GM12878 (cell line): Measurements from ENCODE around the gene ZSCAN26. TPM values are rescaled to one million over a fixed set of nuclear protein-coding genes. Genes with fewer than 3 reads are reported as not detected.

Source experiments
- ATAC-seq: fragments of 200-7000 bp; cut with Tn5 transposase; 3 replicates; pipeline ENCODE4 v1.9.1; 2020; ENCODE audit warnings: mild to moderate bottlenecking, moderate library complexity
- BruUV-seq: library from RNA; stranded (reverse); fragments of 400-500 nt; replicated peaks from 2 replicates; lab custom pipeline; 2021; lab: Mats Ljungman, UMichigan
- CTCF ChIA-PET: fragments of 300-600 bp; sonication (Branson Sonifier 250); formaldehyde crosslinking; extraction: SDS; loops from one replicate; lab custom pipeline; 2021; ENCODE audit warnings: inconsistent platforms; lab: Yijun Ruan, JAX
- POLR2A ChIA-PET: fragments of 350-600 bp; formaldehyde crosslinking; extraction: SDS; loops from one replicate; lab custom pipeline; 2021; ENCODE audit warnings: inconsistent platforms; lab: Charles Lee
- RAD21 ChIA-PET: fragments of 300-600 bp; sonication (Branson Sonifier 250); formaldehyde crosslinking; loops from one replicate; lab custom pipeline; 2023; ENCODE audit warnings: antibody characterized with exemption; ENCODE audit not compliant: unreplicated experiment; lab: Charles Lee
- SMC1A ChIA-PET: fragments of 300-600 bp; sonication (Branson Sonifier 250); formaldehyde crosslinking; loops from one replicate; lab custom pipeline; 2023; ENCODE audit not compliant: unreplicated experiment, uncharacterized antibody; lab: Charles Lee
- DNase-seq: peaks from one replicate; pipeline ENCODE4 v3.0.0-alpha.2; 2011; ENCODE audit warnings: low read depth, low spot score
- FAIRE-seq: peaks from 3 replicates; lab custom pipeline; 2011; peaks lifted over from hg19 to GRCh38; lab: Jason Lieb, UNC
- H2AFZ ChIP-seq: 2 replicates; pipeline ENCODE4 v1.6.0; 2011; ENCODE audit warnings: low read depth, low read length, control low read depth; ENCODE audit not compliant: control insufficient read depth
- H3K27ac ChIP-seq: 2 replicates; pipeline ENCODE4 v1.5.1; 2011; ENCODE audit warnings: control low read depth; ENCODE audit not compliant: control insufficient read depth, insufficient read depth
- H3K27me3 ChIP-seq, 2 experiments: replicated peaks in 1 of 2; 2 replicates each; pipeline versions ENCODE4 v1.6.0 to v1.6.1; 2011; ENCODE audit warnings: low read length in 1 of 2; ENCODE audit not compliant: control insufficient read depth in 2 of 2, insufficient read depth in 2 of 2
- H3K36me3 ChIP-seq, 2 experiments: 2 replicates each; pipeline ENCODE4 v1.5.1; 2011; ENCODE audit warnings: low read length in 1 of 2; ENCODE audit not compliant: control insufficient read depth in 2 of 2, insufficient read depth in 2 of 2
- H3K4me1 ChIP-seq: 2 replicates; pipeline ENCODE4 v1.6.1; 2011; ENCODE audit warnings: mild to moderate bottlenecking, low read length, moderate library complexity, mixed read lengths; ENCODE audit not compliant: control insufficient read depth, insufficient read depth
- H3K4me2 ChIP-seq: 2 replicates; pipeline ENCODE4 v1.6.0; 2011; ENCODE audit warnings: control low read depth; ENCODE audit not compliant: control insufficient read depth, insufficient read depth
- H3K4me3 ChIP-seq: fragments of 200-600 bp; sonication (generic); 2 replicates; pipeline ENCODE4 v1.5.1; 2016
- H3K79me2 ChIP-seq: 2 replicates; pipeline ENCODE4 v1.6.0; 2011; ENCODE audit warnings: low read length; ENCODE audit not compliant: control insufficient read depth, insufficient read depth
- H3K9ac ChIP-seq: 2 replicates; pipeline ENCODE4 v1.8.0; 2011; ENCODE audit warnings: low read length, control low read depth, mixed read lengths; ENCODE audit not compliant: control insufficient read depth, insufficient read depth
- H3K9me3 ChIP-seq: replicated peaks from 3 replicates; pipeline ENCODE4 v1.5.1; 2011; ENCODE audit warnings: mild to moderate bottlenecking, low read length; ENCODE audit not compliant: control insufficient read depth, insufficient read depth
- H4K20me1 ChIP-seq: 2 replicates; pipeline ENCODE4 v1.6.0; 2011; ENCODE audit not compliant: control insufficient read depth, insufficient read depth
- ATF2 ChIP-seq: IDR thresholded peaks from 2 replicates; pipeline ENCODE4 v1.6.1; 2012; ENCODE audit warnings: low read length, inconsistent platforms
- ATF3 ChIP-seq: IDR thresholded peaks from 2 replicates; pipeline ENCODE4 v1.6.1; 2011; ENCODE audit warnings: low read depth, mild to moderate bottlenecking, low read length, moderate library complexity, borderline replicate concordance; ENCODE audit errors: extremely low read depth
- LARP7 ChIP-seq: fragments of 450-650 bp; IDR thresholded peaks from 2 replicates; pipeline ENCODE4 v1.6.1; 2017; ENCODE audit warnings: mild to moderate bottlenecking
- MEF2A ChIP-seq: IDR thresholded peaks from 2 replicates; pipeline ENCODE4 v1.6.1; 2011; ENCODE audit warnings: low read depth, mild to moderate bottlenecking, low read length, moderate library complexity; ENCODE audit not compliant: insufficient read depth
- MTA2 ChIP-seq: fragments of 450-650 bp; IDR thresholded peaks from 2 replicates; pipeline ENCODE4 v1.6.1; 2016; ENCODE audit warnings: low read depth, mild to moderate bottlenecking, moderate library complexity
- MYC ChIP-seq: IDR thresholded peaks from 2 replicates; pipeline ENCODE4 v1.6.1; 2011; ENCODE audit warnings: mild to moderate bottlenecking, low read length, moderate library complexity, inconsistent platforms; ENCODE audit not compliant: insufficient read depth, insufficient replicate concordance, insufficient read length, severe bottlenecking
- POU2F2 ChIP-seq: IDR thresholded peaks from 3 replicates; pipeline ENCODE4 v1.6.1; 2011; ENCODE audit warnings: low read depth, mild to moderate bottlenecking, low read length, borderline replicate concordance
- SREBF2 ChIP-seq: IDR thresholded peaks from 2 replicates; pipeline ENCODE4 v1.6.1; 2012; ENCODE audit warnings: mild to moderate bottlenecking, low read length
- SUPT20H ChIP-seq: IDR thresholded peaks from 2 replicates; pipeline ENCODE4 v1.6.1; 2011; ENCODE audit warnings: low read depth, mild to moderate bottlenecking, low read length, moderate library complexity, borderline replicate concordance; ENCODE audit not compliant: control insufficient read depth
- TCF3 ChIP-seq: IDR thresholded peaks from 2 replicates; pipeline ENCODE4 v1.6.1; 2012; ENCODE audit warnings: low read depth, mild to moderate bottlenecking, low read length, borderline replicate concordance; ENCODE audit not compliant: insufficient read depth
- YY1 ChIP-seq: IDR thresholded peaks from 2 replicates; pipeline ENCODE4 v1.6.1; 2011; ENCODE audit warnings: low read depth, mild to moderate bottlenecking, low read length
- ZBTB11 ChIP-seq: fragments of 450-650 bp; formaldehyde crosslinking; IDR thresholded peaks from 2 replicates; pipeline ENCODE4 v1.5.0; 2022; ENCODE audit warnings: mild to moderate bottlenecking, missing genetic modification characterization
- WGBS: methylation state at CpG from one replicate; pipeline ENCODE4 v1.1.6; 2016; ENCODE audit warnings: low lambda C conversion rate; ENCODE audit not compliant: insufficient replicate concordance, insufficient coverage; ENCODE audit errors: missing lambda C conversion rate; 5-methylcytosine and 5-hydroxymethylcytosine counted together
- in situ Hi-C: fragments of 300-500 bp; cut with MboI; formaldehyde crosslinking; loops from 9 replicates; pipeline ENCODE4 v1.14.3; 2018; ENCODE audit warnings: mixed read lengths
- intact Hi-C: fragments of 100-400 bp; cut with micrococcal nuclease; formaldehyde crosslinking; loops from one replicate; pipeline ENCODE4 v1.14.2; 2022; ENCODE audit not compliant: unreplicated experiment
- polyA plus RNA-seq, 11 experiments: library from polyadenylated mRNA; depleted of rRNA in 4 of 11; unstranded in 6 of 11; stranded (reverse) in 5 of 11; fragments of >200 nt; fragmentation: Nextera tagmentation in 4 of 11; fragmentation: Illumina TruSeq in 1 of 11; extraction: Ambion mirVana in 4 of 11; extraction: Trizol in 1 of 11; gene quantifications; 1 replicate in 1 of 11; 2 replicates in 10 of 11; pipeline versions ENCODE4 v1.2.1 to v1.2.3, GENCODE V29; 2011 to 2016; ENCODE audit warnings: inconsistent platforms in 2 of 11, missing spikeins in 2 of 11, low read depth in 1 of 11
- total RNA-seq, 4 experiments: library from RNA; depleted of rRNA in 3 of 4; stranded (reverse); fragments of >200 nt in 3 of 4; fragmentation: Illumina TruSeq in 1 of 4; extraction: Trizol in 1 of 4; gene quantifications; 2 replicates each; pipeline versions ENCODE4 v1.2.1 to v1.2.3, GENCODE V29; 2013 to 2021
- TF ChIP-seq, protein P1 (sequence below): fragments of 450-650 bp; formaldehyde crosslinking; IDR thresholded peaks from 2 replicates; pipeline ENCODE4 v1.4.0; 2020; ENCODE audit warnings: mild to moderate bottlenecking, moderate library complexity

ZSCAN26 gene
- total and polyA plus RNA-seq, 10 of the 15 experiments (the other 5 are each of a cell fraction or from before 2014, with no cell fraction given) = 4.5 to 13.3 (median 6.5) TPM

GRCh38 chr6:28311139-28311823 is 44.3 kb downstream of the ZSCAN26 start:
- ATAC-seq = no peak
- H3K79me2 ChIP-seq = no peaks in the 10 kb centered on the region
- POLR2A ChIA-PET = no interaction called here
- CTCF ChIA-PET = interaction anchor here (1.0 to 1.2 kb wide), 2 partner anchors 11 to 28 kb away, joined by 3 read pairs; no protein-coding TSS in a partner anchor
- H3K27me3 ChIP-seq = no peaks in the 10 kb centered on the region
- SMC1A ChIA-PET = interaction anchor here (1.1 to 1.7 kb wide), 3 partner anchors 12 to 74 kb away, joined by 3 to 5 read pairs (median 4); no protein-coding TSS in a partner anchor
- H3K9ac ChIP-seq = no peak overlapping the region
- 20% methylated on average over 9 of the region's 9 CpGs for WGBS
- no peaks in the 10 kb centered on the region for H3K9me3 ChIP-seq
- no peak for DNase-seq
- in situ Hi-C loops = no loop called here
- H2AFZ ChIP-seq = no peak overlapping the region
- intact Hi-C loops = no loop called here
- FAIRE-seq = no peak
- H3K27ac ChIP-seq = no peak overlapping the region
- H4K20me1 ChIP-seq = no peaks in the 10 kb centered on the region
- RAD21 ChIA-PET = interaction anchor here (1.1 kb wide), 1 partner anchor 45 kb away, joined by 4 read pairs; no protein-coding TSS in a partner anchor
- no peaks in the 10 kb centered on the region; the same call in 1 of the 2 replicates for H3K4me1 ChIP-seq
- no peak overlapping the region for H3K4me2 ChIP-seq
- BruUV-seq = no TSS peak
- H3K36me3 ChIP-seq = no peaks in the 10 kb centered on the region
- H3K4me3 ChIP-seq = no peak overlapping the region
- TF ChIP-seq SUPT20H (no peak), ATF2 (no peak), MYC (no peak), MEF2A (no peak), SREBF2 (no peak), LARP7 (no peak), ATF3 (no peak), ZBTB11 (CRISPR knock-in tag) (no peak), TCF3 (no peak), YY1 (no peak), POU2F2 (no peak), MTA2 (no peak)
- TF ChIP-seq, protein P1, sequence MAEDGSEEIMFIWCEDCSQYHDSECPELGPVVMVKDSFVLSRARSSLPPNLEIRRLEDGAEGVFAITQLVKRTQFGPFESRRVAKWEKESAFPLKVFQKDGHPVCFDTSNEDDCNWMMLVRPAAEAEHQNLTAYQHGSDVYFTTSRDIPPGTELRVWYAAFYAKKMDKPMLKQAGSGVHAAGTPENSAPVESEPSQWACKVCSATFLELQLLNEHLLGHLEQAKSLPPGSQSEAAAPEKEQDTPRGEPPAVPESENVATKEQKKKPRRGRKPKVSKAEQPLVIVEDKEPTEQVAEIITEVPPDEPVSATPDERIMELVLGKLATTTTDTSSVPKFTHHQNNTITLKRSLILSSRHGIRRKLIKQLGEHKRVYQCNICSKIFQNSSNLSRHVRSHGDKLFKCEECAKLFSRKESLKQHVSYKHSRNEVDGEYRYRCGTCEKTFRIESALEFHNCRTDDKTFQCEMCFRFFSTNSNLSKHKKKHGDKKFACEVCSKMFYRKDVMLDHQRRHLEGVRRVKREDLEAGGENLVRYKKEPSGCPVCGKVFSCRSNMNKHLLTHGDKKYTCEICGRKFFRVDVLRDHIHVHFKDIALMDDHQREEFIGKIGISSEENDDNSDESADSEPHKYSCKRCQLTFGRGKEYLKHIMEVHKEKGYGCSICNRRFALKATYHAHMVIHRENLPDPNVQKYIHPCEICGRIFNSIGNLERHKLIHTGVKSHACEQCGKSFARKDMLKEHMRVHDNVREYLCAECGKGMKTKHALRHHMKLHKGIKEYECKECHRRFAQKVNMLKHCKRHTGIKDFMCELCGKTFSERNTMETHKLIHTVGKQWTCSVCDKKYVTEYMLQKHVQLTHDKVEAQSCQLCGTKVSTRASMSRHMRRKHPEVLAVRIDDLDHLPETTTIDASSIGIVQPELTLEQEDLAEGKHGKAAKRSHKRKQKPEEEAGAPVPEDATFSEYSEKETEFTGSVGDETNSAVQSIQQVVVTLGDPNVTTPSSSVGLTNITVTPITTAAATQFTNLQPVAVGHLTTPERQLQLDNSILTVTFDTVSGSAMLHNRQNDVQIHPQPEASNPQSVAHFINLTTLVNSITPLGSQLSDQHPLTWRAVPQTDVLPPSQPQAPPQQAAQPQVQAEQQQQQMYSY = no peak
